ENCODE results near the gene SLFN11.
"Not testable (repeated sequence)": the region's sequence is repeated elsewhere in the genome, so short reads cannot be mapped to it uniquely, and the experiment has no call there.

The SLFN11 gene

DNA sequence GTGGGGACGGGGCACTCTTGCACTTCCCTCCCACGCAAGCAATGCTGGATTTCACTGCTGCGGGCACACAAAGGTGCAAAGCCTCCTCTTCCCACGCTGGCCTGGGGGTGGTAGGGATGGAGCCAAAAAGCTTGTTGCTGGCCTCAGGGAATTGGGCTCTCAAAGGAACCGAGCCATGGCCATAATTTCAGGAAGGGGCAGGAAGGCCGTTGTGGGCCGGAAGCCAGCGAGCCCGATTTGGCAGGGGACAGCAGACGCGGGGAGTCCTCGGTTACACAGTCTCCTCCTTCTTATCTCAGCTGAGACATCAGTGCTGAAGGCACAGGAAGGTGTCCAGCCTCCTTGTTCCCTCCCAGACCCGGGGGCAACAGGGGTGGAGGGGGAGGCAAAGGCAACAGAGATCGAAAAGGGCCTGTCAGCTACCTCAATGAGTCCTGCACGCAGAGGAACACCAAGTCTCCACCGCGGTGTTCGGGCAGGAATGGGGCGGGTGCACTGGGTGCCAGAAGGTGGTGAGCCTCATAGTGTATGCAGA lies 59.5 kb downstream of the SLFN11 start:
- Histone ChIP-seq H3F3A (ENCODE audit: insufficient read depth, low read length) (no peaks in the 10 kb centered on the region), H3K4me3 (ENCODE audit: low read depth, low read length, poor library complexity, severe bottlenecking) (no peak overlapping the region), H3K36me3 (ENCODE audit: insufficient read depth, low read length) (no peaks in the 10 kb centered on the region), H3K4me2 (ENCODE audit: low read length) (no peak overlapping the region), H3K9me2 (ENCODE audit: low read depth, low read length) (no peaks in the 10 kb centered on the region), H3K27ac (ENCODE audit: low read depth, low read length, poor library complexity, severe bottlenecking) (no peak overlapping the region), H3K27me3 (ENCODE audit: insufficient read depth, low read length) (no peaks in the 10 kb centered on the region), H2AFZ (ENCODE audit: low read length) (no peak overlapping the region), H3K9ac (ENCODE audit: low read length) (no peak overlapping the region), H3K4me1 (ENCODE audit: insufficient read depth, low read length, severe bottlenecking) (no peaks in the 10 kb centered on the region), H4K20me1 (ENCODE audit: insufficient read depth, low read length) (no peaks in the 10 kb centered on the region), H3K79me2 (ENCODE audit: insufficient read depth, low read length) (no peaks in the 10 kb centered on the region), H3K9me3 (ENCODE audit: low read length) (no peaks in the 10 kb centered on the region)
- no peak for TF ChIP-seq EZH2 (IDR thresholded peaks at IDR 0.05; ENCODE audit: borderline replicate concordance, low read length)
- TF ChIP-seq, protein P1, sequence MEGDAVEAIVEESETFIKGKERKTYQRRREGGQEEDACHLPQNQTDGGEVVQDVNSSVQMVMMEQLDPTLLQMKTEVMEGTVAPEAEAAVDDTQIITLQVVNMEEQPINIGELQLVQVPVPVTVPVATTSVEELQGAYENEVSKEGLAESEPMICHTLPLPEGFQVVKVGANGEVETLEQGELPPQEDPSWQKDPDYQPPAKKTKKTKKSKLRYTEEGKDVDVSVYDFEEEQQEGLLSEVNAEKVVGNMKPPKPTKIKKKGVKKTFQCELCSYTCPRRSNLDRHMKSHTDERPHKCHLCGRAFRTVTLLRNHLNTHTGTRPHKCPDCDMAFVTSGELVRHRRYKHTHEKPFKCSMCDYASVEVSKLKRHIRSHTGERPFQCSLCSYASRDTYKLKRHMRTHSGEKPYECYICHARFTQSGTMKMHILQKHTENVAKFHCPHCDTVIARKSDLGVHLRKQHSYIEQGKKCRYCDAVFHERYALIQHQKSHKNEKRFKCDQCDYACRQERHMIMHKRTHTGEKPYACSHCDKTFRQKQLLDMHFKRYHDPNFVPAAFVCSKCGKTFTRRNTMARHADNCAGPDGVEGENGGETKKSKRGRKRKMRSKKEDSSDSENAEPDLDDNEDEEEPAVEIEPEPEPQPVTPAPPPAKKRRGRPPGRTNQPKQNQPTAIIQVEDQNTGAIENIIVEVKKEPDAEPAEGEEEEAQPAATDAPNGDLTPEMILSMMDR (IDR thresholded peaks at IDR 0.05; ENCODE audit: low read length): no peak

GRCh38 chr17:35312790-35313711 lies 60.4 kb downstream of the SLFN11 start:
- no peak overlapping the region for H3K27ac ChIP-seq (ENCODE audit: low read depth, low read length, poor library complexity, severe bottlenecking)
- H3K9me3 ChIP-seq (ENCODE audit: low read length): no peaks in the 10 kb centered on the region
- no peaks in the 10 kb centered on the region for H3K36me3 ChIP-seq (ENCODE audit: insufficient read depth, low read length)
- H2AFZ ChIP-seq (ENCODE audit: low read length): no peak overlapping the region
- TF ChIP-seq, protein P1 (IDR thresholded peaks at IDR 0.05; ENCODE audit: low read length): peak; percentile 85
- no peak for TF ChIP-seq EZH2 (IDR thresholded peaks at IDR 0.05; ENCODE audit: borderline replicate concordance, low read length)
- H3K4me2 ChIP-seq (ENCODE audit: low read length): no peak overlapping the region
- no peak overlapping the region for H3K4me3 ChIP-seq (ENCODE audit: low read depth, low read length, poor library complexity, severe bottlenecking)
- no peaks in the 10 kb centered on the region for H3K79me2 ChIP-seq (ENCODE audit: insufficient read depth, low read length)
- H3F3A ChIP-seq (ENCODE audit: insufficient read depth, low read length): no peaks in the 10 kb centered on the region
- no peaks in the 10 kb centered on the region for H3K27me3 ChIP-seq (ENCODE audit: insufficient read depth, low read length)
- no peaks in the 10 kb centered on the region for H3K4me1 ChIP-seq (ENCODE audit: insufficient read depth, low read length, severe bottlenecking)
- no peaks in the 10 kb centered on the region for H3K9me2 ChIP-seq (ENCODE audit: low read depth, low read length)
- no peak overlapping the region for H3K9ac ChIP-seq (ENCODE audit: low read length)
- H4K20me1 ChIP-seq (ENCODE audit: insufficient read depth, low read length): no peaks in the 10 kb centered on the region

DNA sequence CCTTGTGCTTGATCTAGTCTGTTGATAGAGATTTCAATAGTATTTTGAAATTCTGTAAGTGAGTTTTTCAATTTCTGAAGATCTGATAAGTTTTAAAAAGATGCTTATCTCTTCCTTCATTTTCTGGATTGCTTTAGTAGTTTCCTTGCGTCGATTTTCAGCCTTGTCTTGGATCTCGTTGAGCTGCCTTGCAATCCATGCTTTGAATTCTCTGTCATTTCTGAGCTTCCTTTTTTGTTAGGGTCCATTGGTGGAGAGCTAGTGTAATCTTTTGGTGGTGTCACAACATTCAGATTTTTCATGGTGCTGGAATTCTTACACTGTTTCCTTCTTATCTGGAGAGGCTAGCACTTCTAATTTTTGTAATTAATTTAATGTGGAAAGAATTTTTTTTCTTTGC lies 61.1 kb downstream of the SLFN11 start:
- TF ChIP-seq, protein P1 (IDR thresholded peaks at IDR 0.05; ENCODE audit: low read length): no peak
- no peak for TF ChIP-seq EZH2 (IDR thresholded peaks at IDR 0.05; ENCODE audit: borderline replicate concordance, low read length)
- Histone ChIP-seq H3K27ac (ENCODE audit: low read depth, low read length, poor library complexity, severe bottlenecking) (no peak overlapping the region), H3K4me3 (ENCODE audit: low read depth, low read length, poor library complexity, severe bottlenecking) (no peak overlapping the region), H3K36me3 (ENCODE audit: insufficient read depth, low read length) (no peaks in the 10 kb centered on the region), H3K27me3 (ENCODE audit: insufficient read depth, low read length) (no peaks in the 10 kb centered on the region), H3K4me2 (ENCODE audit: low read length) (no peak overlapping the region), H3K9me3 (ENCODE audit: low read length) (no peaks in the 10 kb centered on the region), H3K9ac (ENCODE audit: low read length) (no peak overlapping the region), H3K4me1 (ENCODE audit: insufficient read depth, low read length, severe bottlenecking) (no peaks in the 10 kb centered on the region), H3F3A (ENCODE audit: insufficient read depth, low read length) (no peaks in the 10 kb centered on the region), H2AFZ (ENCODE audit: low read length) (no peak overlapping the region), H3K79me2 (ENCODE audit: insufficient read depth, low read length) (no peaks in the 10 kb centered on the region), H3K9me2 (ENCODE audit: low read depth, low read length) (no peaks in the 10 kb centered on the region), H4K20me1 (ENCODE audit: insufficient read depth, low read length) (no peaks in the 10 kb centered on the region)

GRCh38 chr17:35309345-35309744 lies 64.1 kb downstream of the SLFN11 start:
- H3K9ac ChIP-seq (ENCODE audit: low read length): not testable (repeated sequence)

More at GRCh38 chr17:35309345-35309744, 64.1 kb downstream of the SLFN11 start:
- not testable (repeated sequence) for H3F3A ChIP-seq (ENCODE audit: insufficient read depth, low read length); H3K36me3 ChIP-seq (ENCODE audit: insufficient read depth, low read length); H2AFZ ChIP-seq (ENCODE audit: low read length); H4K20me1 ChIP-seq (ENCODE audit: insufficient read depth, low read length); H3K4me2 ChIP-seq (ENCODE audit: low read length); H3K4me1 ChIP-seq (ENCODE audit: insufficient read depth, low read length, severe bottlenecking); H3K9me3 ChIP-seq (ENCODE audit: low read length); H3K4me3 ChIP-seq (ENCODE audit: low read depth, low read length, poor library complexity, severe bottlenecking); H3K79me2 ChIP-seq (ENCODE audit: insufficient read depth, low read length); H3K27me3 ChIP-seq (ENCODE audit: insufficient read depth, low read length); H3K9me2 ChIP-seq (ENCODE audit: low read depth, low read length); H3K27ac ChIP-seq (ENCODE audit: low read depth, low read length, poor library complexity, severe bottlenecking)
